OCI-LY1 (cell line): Measurements from ENCODE around the gene TAC3.

Experiments
- H2AFZ ChIP-seq: fragments of 200-600 bp; sonication (generic), shearing (Covaris generic); 2 replicates; pipeline ENCODE4 v1.6.0; 2014; ENCODE audit warnings: antibody characterized with exemption, mild to moderate bottlenecking, low read length
- H3F3A ChIP-seq: fragments of 200-600 bp; sonication (generic), shearing (Covaris generic); 2 replicates; pipeline ENCODE4 v1.6.0; 2014; ENCODE audit warnings: mild to moderate bottlenecking, antibody characterized with exemption, low read length, moderate library complexity; ENCODE audit not compliant: insufficient read depth
- H3K27ac ChIP-seq: fragments of 200-600 bp; sonication (generic); 2 replicates; pipeline ENCODE4 v1.5.1; 2014; ENCODE audit warnings: low read length, mixed run types, mild to moderate bottlenecking, low read depth; ENCODE audit not compliant: poor library complexity, severe bottlenecking
- H3K27me3 ChIP-seq: fragments of 200-600 bp; sonication (generic); 2 replicates; pipeline ENCODE4 v1.6.0; 2014; ENCODE audit warnings: antibody characterized with exemption, mild to moderate bottlenecking, low read length, moderate library complexity; ENCODE audit not compliant: insufficient read depth
- H3K36me3 ChIP-seq: fragments of 200-600 bp; sonication (generic); 2 replicates; pipeline ENCODE4 v1.6.1; 2014; ENCODE audit warnings: mild to moderate bottlenecking, antibody characterized with exemption, low read length, moderate library complexity, mixed read lengths; ENCODE audit not compliant: insufficient read depth
- H3K4me1 ChIP-seq: fragments of 200-600 bp; sonication (generic); 2 replicates; pipeline ENCODE4 v1.5.1; 2014; ENCODE audit warnings: mild to moderate bottlenecking, low read length, moderate library complexity; ENCODE audit not compliant: insufficient read depth, severe bottlenecking
- H3K4me2 ChIP-seq: fragments of 200-600 bp; sonication (generic), shearing (Covaris generic); 2 replicates; pipeline ENCODE4 v1.6.1; 2014; ENCODE audit warnings: low read length
- H3K4me3 ChIP-seq: fragments of 200-600 bp; sonication (generic); 2 replicates; pipeline ENCODE4 v1.5.1; 2014; ENCODE audit warnings: low read length, low read depth, mild to moderate bottlenecking, mixed read lengths; ENCODE audit not compliant: poor library complexity, severe bottlenecking
- H3K79me2 ChIP-seq: fragments of 200-600 bp; shearing (Covaris generic); 2 replicates; pipeline ENCODE4 v1.6.1; 2016; ENCODE audit warnings: mixed run types, low read length, mixed read lengths; ENCODE audit not compliant: insufficient read depth
- H3K9ac ChIP-seq: fragments of 200-600 bp; sonication (generic), shearing (Covaris generic); 2 replicates; pipeline ENCODE4 v1.6.1; 2014; ENCODE audit warnings: mild to moderate bottlenecking, low read length, mixed read lengths
- H3K9me2 ChIP-seq: fragments of 200-600 bp; sonication (generic), shearing (Covaris generic); 2 replicates; pipeline ENCODE4 v1.6.1; 2014; ENCODE audit warnings: low read depth, mild to moderate bottlenecking, low read length, mixed read lengths
- H3K9me3 ChIP-seq: fragments of 200-600 bp; shearing (Covaris generic); 2 replicates; pipeline ENCODE4 v1.6.1; 2014; ENCODE audit warnings: low read length, mixed read lengths
- H4K20me1 ChIP-seq: fragments of 200-600 bp; sonication (generic), shearing (Covaris generic); 2 replicates; pipeline ENCODE4 v1.6.0; 2016; ENCODE audit warnings: mild to moderate bottlenecking, low read length; ENCODE audit not compliant: insufficient read depth
- CTCF ChIP-seq: fragments of 200-600 bp; sonication (generic), shearing (Covaris generic); IDR thresholded peaks from 2 replicates; pipeline ENCODE4 v1.5.1; 2017; ENCODE audit warnings: mild to moderate bottlenecking, antibody characterized with exemption, low read length, moderate library complexity, mixed read lengths
- EZH2 ChIP-seq: fragments of 200-600 bp; sonication (generic), shearing (Covaris generic); IDR thresholded peaks from 2 replicates; pipeline ENCODE4 v1.8.0; 2017; ENCODE audit warnings: borderline replicate concordance, mixed run types, mild to moderate bottlenecking, antibody characterized with exemption, low read length, moderate library complexity, mixed read lengths

The TAC3 gene

DNA sequence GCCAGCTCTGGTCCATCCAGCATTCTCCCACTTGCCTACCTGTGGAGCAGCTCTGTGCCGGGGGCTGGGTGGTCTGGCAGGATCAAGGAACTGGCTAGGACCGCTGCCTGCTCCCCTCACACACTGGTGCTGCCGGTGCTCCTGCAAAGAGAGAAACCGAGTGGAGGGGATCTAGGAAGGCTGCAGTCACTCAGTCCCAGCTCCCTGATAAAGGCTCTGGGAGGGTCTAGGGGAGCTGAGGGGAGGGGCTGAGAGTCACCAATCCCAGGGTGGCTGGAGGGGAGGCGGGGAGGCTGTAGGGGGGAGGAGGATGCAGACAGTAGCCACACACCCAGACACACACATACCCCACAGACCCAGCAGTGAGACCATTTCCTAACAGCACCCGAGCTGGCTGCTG lies at the start of gene TAC3:
Gene TAC3, minus strand, starts transcription at position 182 of the 400 bp plus-strand sequence. CDS start 732 bp downstream, outside the sequence.
- no peaks in the 10 kb centered on the region for H3F3A ChIP-seq
- H3K4me2 ChIP-seq: no peak within 1 kb of the TSS
- no peak within 1 kb of the TSS for H3K4me3 ChIP-seq
- no peaks in the 10 kb centered on the region for H3K9me3 ChIP-seq
- H3K9ac ChIP-seq: no peak within 1 kb of the TSS
- peaks cover 6% of the 10 kb centered on the region; the same call in 1 of the 2 replicates for H3K27me3 ChIP-seq
- no peak within 1 kb of the TSS for H2AFZ ChIP-seq
- H3K4me1 ChIP-seq: no peaks in the 10 kb centered on the region
- TF ChIP-seq EZH2 (no peak), CTCF (no peak)
- H3K27ac ChIP-seq: no peak within 1 kb of the TSS
- no peaks in the 10 kb centered on the region for H3K9me2 ChIP-seq
- no peaks in the 10 kb centered on the region for H4K20me1 ChIP-seq
- no peaks in the 10 kb centered on the region for H3K79me2 ChIP-seq
- no peaks in the 10 kb centered on the region for H3K36me3 ChIP-seq

GRCh38 chr12:57063991-57064685 lies 47.8 kb upstream of the TAC3 start:
- H2AFZ ChIP-seq: no peak overlapping the region
- H4K20me1 ChIP-seq: no peaks in the 10 kb centered on the region
- H3K36me3 ChIP-seq: peaks cover 87% of the 10 kb centered on the region
- no peaks in the 10 kb centered on the region for H3K79me2 ChIP-seq
- peak overlapping the region; percentile 28 for H3K9ac ChIP-seq
- H3K27me3 ChIP-seq: no peaks in the 10 kb centered on the region
- peak overlapping the region; percentile 45 for H3K4me2 ChIP-seq
- no peaks in the 10 kb centered on the region for H3K9me2 ChIP-seq
- H3K4me1 ChIP-seq: peaks cover 26% of the 10 kb centered on the region
- H3K27ac ChIP-seq: peak overlapping the region; percentile 73
- H3K9me3 ChIP-seq: no peaks in the 10 kb centered on the region
- no peak for TF ChIP-seq EZH2
- no peak for TF ChIP-seq CTCF
- no peak overlapping the region for H3K4me3 ChIP-seq
- peaks cover 15% of the 10 kb centered on the region for H3F3A ChIP-seq

GRCh38 chr12:57058454-57058853 lies 42.1 kb upstream of the TAC3 start:
- peaks cover 4% of the 10 kb centered on the region; the same call in 1 of the 2 replicates for H3F3A ChIP-seq
- H3K4me1 ChIP-seq: peaks cover 15% of the 10 kb centered on the region
- no peak overlapping the region for H3K27ac ChIP-seq
- H3K36me3 ChIP-seq: peaks cover 73% of the 10 kb centered on the region
- H3K4me3 ChIP-seq: no peak overlapping the region
- H3K9me3 ChIP-seq: no peaks in the 10 kb centered on the region
- H4K20me1 ChIP-seq: no peaks in the 10 kb centered on the region
- no peaks in the 10 kb centered on the region for H3K9me2 ChIP-seq
- H2AFZ ChIP-seq: no peak overlapping the region
- no peak overlapping the region for H3K9ac ChIP-seq
- no peaks in the 10 kb centered on the region for H3K79me2 ChIP-seq
- TF ChIP-seq EZH2 (no peak), CTCF (no peak)
- H3K27me3 ChIP-seq: no peaks in the 10 kb centered on the region
- no peak overlapping the region for H3K4me2 ChIP-seq
